OCI-LY7 (cell line): Measurements from ENCODE around the gene ZNF593. TPM values are rescaled to one million over a fixed set of nuclear protein-coding genes. Genes with fewer than 3 reads are reported as not detected.

Experiments used
- Bru-seq: library from RNA; stranded (reverse); fragments of 400-500 nt; gene quantifications from one replicate; lab custom pipeline; 2021; lab: Mats Ljungman, UMichigan
- BruChase-seq, 2 experiments: library from RNA; stranded (reverse); fragments of 400-500 nt; gene quantifications; one replicate each; lab custom pipeline; 2021; lab: Mats Ljungman, UMichigan
- BruUV-seq: library from RNA; stranded (reverse); fragments of 400-500 nt; replicated peaks from 2 replicates; lab custom pipeline; 2021; lab: Mats Ljungman, UMichigan
- CTCF ChIA-PET: fragments of 300-600 bp; sonication (Branson Sonifier 250); formaldehyde crosslinking; loops from one replicate; lab custom pipeline; 2022; ENCODE audit warnings: antibody characterized with exemption; ENCODE audit not compliant: unreplicated experiment; lab: Charles Lee
- POLR2A ChIA-PET: fragments of 300-600 bp; sonication (Branson Sonifier 250); formaldehyde crosslinking; loops from one replicate; lab custom pipeline; 2022; ENCODE audit warnings: antibody characterized with exemption; lab: Charles Lee
- DNase-seq: peaks from one replicate; pipeline ENCODE4 v3.0.0-alpha.2; 2015; ENCODE audit warnings: low spot score
- H2AFZ ChIP-seq: fragments of 200-600 bp; sonication (generic), shearing (Covaris generic); 2 replicates; pipeline ENCODE4 v1.6.1; 2014; ENCODE audit warnings: mild to moderate bottlenecking, antibody characterized with exemption, low read length, moderate library complexity
- H3K27ac ChIP-seq: fragments of 200-600 bp; sonication (generic); 2 replicates; pipeline ENCODE4 v1.5.1; 2014; ENCODE audit warnings: mixed run types, low read depth, mild to moderate bottlenecking, moderate library complexity, low read length, inconsistent platforms; ENCODE audit not compliant: poor library complexity, severe bottlenecking
- H3K36me3 ChIP-seq: fragments of 200-600 bp; sonication (generic); 2 replicates; pipeline ENCODE4 v1.6.1; 2014; ENCODE audit warnings: mild to moderate bottlenecking, antibody characterized with exemption, low read length, moderate library complexity, mixed read lengths; ENCODE audit not compliant: insufficient read depth
- H3K4me1 ChIP-seq: fragments of 200-600 bp; sonication (generic); 2 replicates; pipeline ENCODE4 v1.5.1; 2014; ENCODE audit warnings: mild to moderate bottlenecking, low read length; ENCODE audit not compliant: insufficient read depth, poor library complexity, severe bottlenecking
- H3K4me2 ChIP-seq: fragments of 200-600 bp; sonication (generic); 2 replicates; pipeline ENCODE4 v1.6.1; 2014; ENCODE audit warnings: mild to moderate bottlenecking, low read length
- H3K4me3 ChIP-seq: fragments of 200-600 bp; sonication (generic); 2 replicates; pipeline ENCODE4 v1.5.1; 2014; ENCODE audit warnings: mild to moderate bottlenecking, low read depth, low read length; ENCODE audit not compliant: poor library complexity, severe bottlenecking
- H3K79me2 ChIP-seq: fragments of 200-600 bp; sonication (generic); 2 replicates; pipeline ENCODE4 v1.6.1; 2016; ENCODE audit warnings: low read depth, mild to moderate bottlenecking, low read length, moderate library complexity, mixed read lengths; ENCODE audit not compliant: insufficient read depth
- H3K9me2 ChIP-seq: fragments of 200-600 bp; sonication (generic); 2 replicates; pipeline ENCODE4 v1.6.1; 2016; ENCODE audit warnings: mild to moderate bottlenecking, low read length, mixed read lengths; ENCODE audit not compliant: insufficient read depth
- H3K9me3 ChIP-seq: fragments of 200-600 bp; sonication (generic); 2 replicates; pipeline ENCODE4 v1.6.1; 2014; ENCODE audit warnings: mild to moderate bottlenecking, mixed run types, low read length, mixed read lengths
- H4K20me1 ChIP-seq: fragments of 200-600 bp; sonication (generic); 2 replicates; pipeline ENCODE4 v1.6.1; 2014; ENCODE audit warnings: mild to moderate bottlenecking, antibody characterized with exemption, low read length, moderate library complexity, mixed read lengths; ENCODE audit not compliant: insufficient read depth
- EZH2phosphoT487 ChIP-seq: fragments of 200-600 bp; sonication (generic); IDR thresholded peaks from 2 replicates; pipeline ENCODE4 v1.6.1; 2018; ENCODE audit warnings: low read depth, borderline replicate concordance, mild to moderate bottlenecking, mixed run types, antibody characterized with exemption, low read length, moderate library complexity, mixed read lengths
- intact Hi-C: fragments of 100-400 bp; cut with micrococcal nuclease; formaldehyde crosslinking; loops from one replicate; pipeline ENCODE4 v1.10.0; 2022; ENCODE audit not compliant: unreplicated experiment
- long read RNA-seq: library from polyadenylated mRNA; stranded (forward); transcript quantifications from one replicate; pipeline ENCODE4 v2.0.0, GENCODE V29; 2022
- total RNA-seq, 2 experiments: library from RNA; depleted of rRNA in 1 of 2; stranded (reverse); fragments of >200 nt in 1 of 2; shearing (Covaris generic) in 1 of 2; gene quantifications; 2 replicates each; pipeline ENCODE4 v1.2.3, GENCODE V29; 2014 to 2022
- TF ChIP-seq, protein P1 (sequence below): fragments of 200-600 bp; sonication (generic); conservative IDR thresholded peaks from 2 replicates; pipeline ENCODE4 v1.5.1; 2014; ENCODE audit warnings: mild to moderate bottlenecking, antibody characterized with exemption, low read length, moderate library complexity, mixed read lengths

The ZNF593 gene
- 60.0 and 63.6 TPM in 2 replicates for total RNA-seq (2014; rRNA removed; shearing (Covaris generic))
- total RNA-seq (2022): 33.0 and 42.8 TPM in 2 replicates
- percentile 77 among the genes with signal in this experiment for Bru-seq, nascent RNA
- percentile 64 among the genes with signal in this experiment for BruChase-seq, experiment 1, labeled RNA remaining after a 6-hour chase
- percentile 74 among the genes with signal in this experiment for BruChase-seq, experiment 2, labeled RNA remaining after a 2-hour chase
- long read RNA-seq, transcript ZNF593-202 (3 exons, 675 nt): major isoform, 31 of 32 reads
- long read RNA-seq, partial matches to known transcripts: 0 of 32 reads
- long read RNA-seq, other reads (novel, unspliced or antisense): 1 of 32 reads

DNA sequence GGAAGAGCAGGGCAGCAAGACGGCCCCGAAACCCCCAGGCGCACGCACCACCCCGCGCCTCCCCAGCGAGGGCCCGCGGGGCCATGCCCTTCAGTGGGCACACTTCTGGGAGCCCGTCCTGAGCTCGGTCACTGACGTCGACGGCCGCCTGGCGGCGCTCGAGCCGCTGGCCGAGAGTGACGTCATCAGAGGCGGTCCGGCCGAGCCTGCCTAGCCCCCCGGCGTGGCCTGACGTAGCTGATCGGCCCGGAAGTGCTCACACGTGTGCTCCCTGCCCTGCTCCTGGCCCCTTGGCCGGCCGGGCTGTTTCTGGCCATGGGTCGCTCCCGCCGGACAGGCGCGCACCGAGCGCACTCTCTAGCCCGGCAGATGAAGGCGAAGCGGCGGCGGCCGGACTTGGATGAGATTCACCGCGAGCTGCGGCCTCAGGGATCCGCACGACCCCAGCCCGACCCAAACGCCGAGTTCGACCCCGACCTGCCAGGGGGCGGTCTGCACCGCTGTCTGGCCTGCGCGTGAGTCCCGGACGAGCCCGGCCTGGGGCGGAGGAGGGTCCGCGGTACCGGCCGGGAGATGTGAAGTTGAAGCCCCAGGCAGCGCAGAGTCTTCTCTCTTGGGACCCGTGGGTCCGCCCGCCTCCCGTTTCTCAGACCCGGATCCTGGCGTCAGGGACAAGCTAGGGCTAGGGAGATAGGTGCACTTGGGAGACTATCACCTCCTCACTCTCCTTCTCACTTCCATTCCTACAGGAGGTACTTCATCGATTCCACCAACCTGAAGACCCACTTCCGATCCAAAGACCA is at the start of gene ZNF593:
TSS of gene ZNF593 (plus strand) at position 240 of the 803 bp plus-strand sequence. CDS start at position 316, 76 bp downstream.
- peaks cover 14% of the 10 kb centered on the region for H3K79me2 ChIP-seq
- no peaks in the 10 kb centered on the region for H3K9me2 ChIP-seq
- H3K27ac ChIP-seq: peak within 1 kb of the TSS; percentile 24
- H4K20me1 ChIP-seq: no peaks in the 10 kb centered on the region
- BruUV-seq: no TSS peak
- TF ChIP-seq, protein P1, sequence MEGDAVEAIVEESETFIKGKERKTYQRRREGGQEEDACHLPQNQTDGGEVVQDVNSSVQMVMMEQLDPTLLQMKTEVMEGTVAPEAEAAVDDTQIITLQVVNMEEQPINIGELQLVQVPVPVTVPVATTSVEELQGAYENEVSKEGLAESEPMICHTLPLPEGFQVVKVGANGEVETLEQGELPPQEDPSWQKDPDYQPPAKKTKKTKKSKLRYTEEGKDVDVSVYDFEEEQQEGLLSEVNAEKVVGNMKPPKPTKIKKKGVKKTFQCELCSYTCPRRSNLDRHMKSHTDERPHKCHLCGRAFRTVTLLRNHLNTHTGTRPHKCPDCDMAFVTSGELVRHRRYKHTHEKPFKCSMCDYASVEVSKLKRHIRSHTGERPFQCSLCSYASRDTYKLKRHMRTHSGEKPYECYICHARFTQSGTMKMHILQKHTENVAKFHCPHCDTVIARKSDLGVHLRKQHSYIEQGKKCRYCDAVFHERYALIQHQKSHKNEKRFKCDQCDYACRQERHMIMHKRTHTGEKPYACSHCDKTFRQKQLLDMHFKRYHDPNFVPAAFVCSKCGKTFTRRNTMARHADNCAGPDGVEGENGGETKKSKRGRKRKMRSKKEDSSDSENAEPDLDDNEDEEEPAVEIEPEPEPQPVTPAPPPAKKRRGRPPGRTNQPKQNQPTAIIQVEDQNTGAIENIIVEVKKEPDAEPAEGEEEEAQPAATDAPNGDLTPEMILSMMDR: peak; percentile 84
- TF ChIP-seq EZH2phosphoT487: no peak
- ChIA-PET POLR2A (interaction anchor here (0.7 to 0.8 kb wide), 3 partner anchors 57 to 237 kb away, joined by 3 read pairs; partner anchors contain the start of gene CEP85), CTCF (interaction anchor here (0.5 kb wide), 1 partner anchor 161 kb away, joined by 4 read pairs; no protein-coding TSS in a partner anchor)
- H3K36me3 ChIP-seq: peaks cover 22% of the 10 kb centered on the region
- H2AFZ ChIP-seq: peak within 1 kb of the TSS; percentile 44; the same call in 1 of the 2 replicates
- H3K4me3 ChIP-seq: peak within 1 kb of the TSS; percentile 81
- H3K9me3 ChIP-seq: no peaks in the 10 kb centered on the region
- H3K4me2 ChIP-seq: peak within 1 kb of the TSS; percentile 87
- intact Hi-C loops: loop anchor here (1.0 kb wide), 2 partner anchors 59 to 64 kb away; partner anchors contain the start of genes CEP85 and PDIK1L
- peaks cover 9% of the 10 kb centered on the region for H3K4me1 ChIP-seq
- peak; percentile 96 for DNase-seq

DNA sequence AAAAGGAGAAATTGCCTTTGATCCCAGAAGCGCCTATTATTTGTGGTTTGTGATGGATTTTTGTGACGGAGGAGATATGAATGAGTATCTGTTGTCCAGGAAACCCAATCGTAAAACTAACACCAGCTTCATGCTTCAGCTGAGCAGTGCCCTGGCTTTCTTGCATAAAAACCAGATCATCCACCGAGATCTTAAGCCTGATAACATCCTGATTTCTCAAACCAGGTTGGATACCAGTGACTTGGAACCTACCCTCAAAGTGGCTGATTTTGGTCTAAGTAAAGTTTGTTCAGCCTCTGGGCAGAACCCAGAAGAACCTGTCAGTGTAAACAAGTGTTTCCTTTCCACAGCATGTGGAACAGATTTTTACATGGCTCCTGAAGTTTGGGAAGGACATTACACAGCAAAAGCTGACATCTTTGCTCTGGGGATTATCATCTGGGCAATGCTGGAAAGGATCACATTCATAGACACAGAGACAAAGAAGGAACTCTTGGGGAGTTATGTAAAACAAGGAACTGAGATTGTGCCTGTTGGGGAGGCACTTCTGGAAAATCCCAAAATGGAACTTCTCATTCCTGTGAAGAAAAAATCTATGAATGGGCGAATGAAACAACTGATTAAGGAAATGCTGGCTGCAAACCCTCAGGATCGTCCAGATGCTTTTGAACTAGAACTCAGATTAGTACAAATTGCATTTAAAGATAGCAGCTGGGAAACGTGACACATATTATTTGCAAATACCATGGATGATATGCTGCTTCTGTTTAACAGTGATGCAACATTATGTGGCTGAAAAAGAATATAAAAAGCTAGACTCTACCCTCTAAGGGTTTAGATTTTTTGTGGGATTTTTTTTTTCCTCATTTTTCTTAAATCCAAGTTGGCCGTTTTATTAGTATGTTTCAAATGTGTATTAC is 47.6 kb upstream of the ZNF593 start:
- TF ChIP-seq EZH2phosphoT487: no peak
- TF ChIP-seq, protein P1: no peak
- H3K79me2 ChIP-seq: peaks cover 9% of the 10 kb centered on the region; the same call in 1 of the 2 replicates

More for the DNA sequence above, 47.6 kb upstream of the ZNF593 start:
- no peaks in the 10 kb centered on the region for H3K9me2 ChIP-seq
- peaks cover 25% of the 10 kb centered on the region for H3K4me1 ChIP-seq
- no peak overlapping the region for H3K4me3 ChIP-seq
- H3K9me3 ChIP-seq: no peaks in the 10 kb centered on the region
- ChIA-PET POLR2A (interaction anchor here (0.6 to 2.2 kb wide), 3 partner anchors 9 to 299 kb away, joined by 4 to 12 read pairs (median 6); partner anchors contain the start of gene PDIK1L), CTCF (no interaction called here)
- TSS peak; percentile 12 for BruUV-seq
- no peaks in the 10 kb centered on the region for H4K20me1 ChIP-seq
- no peak overlapping the region for H2AFZ ChIP-seq
- H3K36me3 ChIP-seq: peaks cover 55% of the 10 kb centered on the region
- H3K4me2 ChIP-seq: no peak overlapping the region
- no peak for DNase-seq
- intact Hi-C loops: no loop called here
- no peak overlapping the region for H3K27ac ChIP-seq
